HepG2 (cell line): Measurements from ENCODE around the gene ALS2CL. TPM values are rescaled to one million over a fixed set of nuclear protein-coding genes. Genes with fewer than 3 reads are reported as not detected.

Experiments used
- ATAC-seq: fragments of 200-7000 bp; cut with Tn5 transposase; 3 replicates; pipeline ENCODE4 v1.9.1; 2020; ENCODE audit warnings: mild to moderate bottlenecking, moderate library complexity
- BruUV-seq: library from RNA; stranded (reverse); fragments of 400-500 nt; replicated peaks from 2 replicates; lab custom pipeline; 2021; lab: Mats Ljungman, UMichigan
- CTCF ChIA-PET: fragments of 300-600 bp; formaldehyde crosslinking; extraction: SDS; loops from one replicate; lab custom pipeline; 2021; ENCODE audit warnings: low total read pairs, inconsistent platforms, low intra/inter-chr PET ratio; lab: Yijun Ruan, JAX
- POLR2A ChIA-PET: fragments of 350-600 bp; sonication (Branson Sonifier 250); formaldehyde crosslinking; loops from one replicate; lab custom pipeline; 2020; ENCODE audit warnings: antibody characterized with exemption, inconsistent platforms; lab: Yijun Ruan, JAX
- DNase-seq: peaks from one replicate; pipeline ENCODE4 v3.0.0-alpha.2; 2015; ENCODE audit warnings: low spot score
- FAIRE-seq: peaks from 3 replicates; lab custom pipeline; 2011; peaks lifted over from hg19 to GRCh38; lab: Jason Lieb, UNC
- H2AFZ ChIP-seq: one replicate; pipeline ENCODE4 v1.6.1; 2011; ENCODE audit warnings: low read length, inconsistent platforms
- H3K27ac ChIP-seq: fragments of 300-600 bp; 3 replicates; pipeline ENCODE4 v1.8.0; 2011; ENCODE audit warnings: mixed run types, mild to moderate bottlenecking, mixed read lengths, low read length, inconsistent platforms; ENCODE audit not compliant: insufficient read depth; ENCODE audit errors: extremely low read length
- H3K27me3 ChIP-seq, 2 experiments: fragments of 200-600 bp in 1 of 2; 2 replicates in 1 of 2; 3 replicates in 1 of 2; pipeline versions ENCODE4 v1.6.0 to v1.8.0; 2011; ENCODE audit warnings: low read length in 2 of 2, mild to moderate bottlenecking in 2 of 2, moderate library complexity in 2 of 2, inconsistent platforms in 1 of 2; ENCODE audit not compliant: insufficient read depth in 2 of 2, control insufficient read depth in 1 of 2
- H3K36me3 ChIP-seq, 2 experiments: fragments of 200-600 bp in 1 of 2; replicated peaks in 1 of 2; 2 replicates in 1 of 2; 3 replicates in 1 of 2; pipeline versions ENCODE4 v1.5.1 to v1.8.0; 2011; ENCODE audit warnings: low read length in 2 of 2, inconsistent platforms in 1 of 2; ENCODE audit not compliant: insufficient read depth in 2 of 2, control insufficient read depth in 1 of 2
- H3K4me1 ChIP-seq: 2 replicates; pipeline ENCODE4 v1.5.1; 2012; ENCODE audit warnings: low read length, inconsistent platforms; ENCODE audit not compliant: insufficient read depth
- H3K4me2 ChIP-seq: 2 replicates; pipeline ENCODE4 v1.6.0; 2011; ENCODE audit warnings: low read depth, low read length, inconsistent platforms
- H3K4me3 ChIP-seq, 3 experiments: fragments of 200-600 bp in 1 of 3; sonication (generic), shearing (Covaris generic) in 1 of 3; replicated peaks in 1 of 3; 2 replicates each; pipeline ENCODE4 v1.5.1; 2011 to 2016; ENCODE audit warnings: low read length in 3 of 3, inconsistent platforms in 2 of 3, low read depth in 2 of 3, mild to moderate bottlenecking in 2 of 3, control low read depth in 1 of 3, mixed read lengths in 1 of 3; ENCODE audit not compliant: insufficient read depth in 1 of 3
- H3K79me2 ChIP-seq: one replicate; pipeline ENCODE4 v1.6.1; 2011; ENCODE audit warnings: low read length, inconsistent platforms; ENCODE audit not compliant: insufficient read depth
- H3K9ac ChIP-seq: 2 replicates; pipeline ENCODE4 v1.6.0; 2011; ENCODE audit warnings: mild to moderate bottlenecking, low read depth, low read length, inconsistent platforms; ENCODE audit not compliant: insufficient read depth
- H3K9me3 ChIP-seq: 2 replicates; pipeline ENCODE4 v1.5.1; 2012; ENCODE audit warnings: mild to moderate bottlenecking, low read length
- H4K20me1 ChIP-seq: 2 replicates; pipeline ENCODE4 v1.6.0; 2011; ENCODE audit warnings: inconsistent platforms, mild to moderate bottlenecking, low read length, moderate library complexity; ENCODE audit not compliant: insufficient read depth
- ADNP ChIP-seq: sonication (generic); formaldehyde crosslinking; IDR thresholded peaks from 2 replicates; pipeline ENCODE4 v1.4.0; 2020; ENCODE audit warnings: missing genetic modification reagents
- E2F1 ChIP-seq: sonication (generic); formaldehyde crosslinking; IDR thresholded peaks from 2 replicates; pipeline ENCODE4 v1.5.0; 2020; ENCODE audit warnings: missing genetic modification reagents
- FOXM1 ChIP-seq: sonication (generic); formaldehyde crosslinking; IDR thresholded peaks from 2 replicates; pipeline ENCODE4 v1.5.0; 2020; ENCODE audit warnings: missing genetic modification reagents
- PBX2 ChIP-seq: IDR thresholded peaks from 2 replicates; pipeline ENCODE4 v1.6.1; 2016; ENCODE audit warnings: control low read depth
- PHF5A ChIP-seq: IDR thresholded peaks from one replicate; pipeline ENCODE4 v1.6.1; 2018; ENCODE audit warnings: low read depth, missing genetic modification reagents; ENCODE audit not compliant: unreplicated experiment
- RBM22 ChIP-seq: fragments of 200-400 bp; formaldehyde crosslinking; optimal IDR thresholded peaks from 2 replicates; pipeline ENCODE3; 2017; ENCODE audit warnings: mild to moderate bottlenecking, low read length, moderate library complexity
- TFDP2 ChIP-seq: sonication (generic); formaldehyde crosslinking; IDR thresholded peaks from 2 replicates; pipeline ENCODE4 v1.4.0; 2020; ENCODE audit warnings: missing genetic modification reagents
- ZBTB3 ChIP-seq: sonication (generic); formaldehyde crosslinking; IDR thresholded peaks from 2 replicates; pipeline ENCODE4 v1.4.0; 2020; ENCODE audit warnings: low read depth, mild to moderate bottlenecking, moderate library complexity, missing genetic modification reagents, borderline replicate concordance
- ZBTB44 ChIP-seq: sonication (generic); formaldehyde crosslinking; IDR thresholded peaks from 2 replicates; pipeline ENCODE4 v1.4.0; 2020; ENCODE audit warnings: missing genetic modification reagents
- ZMYM4 ChIP-seq: sonication (generic); formaldehyde crosslinking; IDR thresholded peaks from 2 replicates; pipeline ENCODE4 v1.8.1; 2023; ENCODE audit warnings: mild to moderate bottlenecking, missing genetic modification reagents
- ZNF253 ChIP-seq: sonication (generic); formaldehyde crosslinking; IDR thresholded peaks from 2 replicates; pipeline ENCODE4 v1.8.0; 2022; ENCODE audit warnings: mild to moderate bottlenecking, missing genetic modification reagents, borderline replicate concordance
- ZNF432 ChIP-seq: sonication (generic); formaldehyde crosslinking; IDR thresholded peaks from 2 replicates; pipeline ENCODE4 v1.5.0; 2020; ENCODE audit warnings: missing genetic modification reagents, mild to moderate bottlenecking, borderline replicate concordance
- ZNF670 ChIP-seq: sonication (generic); formaldehyde crosslinking; IDR thresholded peaks from 2 replicates; pipeline ENCODE4 v1.8.0; 2022; ENCODE audit warnings: mild to moderate bottlenecking, missing genetic modification reagents, borderline replicate concordance
- WGBS: methylation state at CpG from one replicate; pipeline ENCODE4 v1.1.6; 2017; ENCODE audit warnings: low lambda C conversion rate; 5-methylcytosine and 5-hydroxymethylcytosine counted together
- in situ Hi-C: cut with HindIII; loops from 2 replicates; pipeline ENCODE4 v1.10.0; 2017; ENCODE audit warnings: low pct_unique_long_range_greater_than_20kb; ENCODE audit not compliant: extremely low pct_ligation_motif_present
- intact Hi-C: fragments of 100-400 bp; cut with micrococcal nuclease; formaldehyde crosslinking; loops from one replicate; pipeline ENCODE4 v1.10.0; 2022; ENCODE audit not compliant: unreplicated experiment
- polyA plus RNA-seq, 8 experiments: library from polyadenylated mRNA; depleted of rRNA in 3 of 8; stranded (reverse) in 7 of 8; unstranded in 1 of 8; fragments of >200 nt; fragmentation: Illumina TruSeq in 4 of 8; extraction: Trizol in 4 of 8; gene quantifications; 2 replicates each; pipeline versions ENCODE4 v1.2.1 to v1.2.3, GENCODE V29; 2011 to 2016; ENCODE audit warnings: low read depth in 4 of 8, missing spikeins in 1 of 8, mixed read lengths in 1 of 8; ENCODE audit not compliant: insufficient read depth in 1 of 8
- total RNA-seq, 5 experiments: library from RNA; depleted of rRNA; stranded (reverse); fragments of >200 nt; fragmentation: Illumina TruSeq; extraction: Trizol; gene quantifications; 2 replicates each; pipeline ENCODE4 v1.2.3, GENCODE V29; 2016; ENCODE audit warnings: low read depth in 1 of 5
- TF ChIP-seq, protein P1 (sequence below), 2 experiments: sonication (generic) in 1 of 2; formaldehyde crosslinking in 1 of 2; IDR thresholded peaks; 2 replicates each; pipeline versions ENCODE4 v1.4.0 to v1.6.1; 2016 to 2020; ENCODE audit warnings: borderline replicate concordance in 1 of 2, low read depth in 1 of 2, mild to moderate bottlenecking in 1 of 2, missing genetic modification reagents in 1 of 2

ALS2CL gene
- total and polyA plus RNA-seq, 2 of the 13 experiments (the other 11 are each of a cell fraction or from before 2014, with no cell fraction given): not detected

DNA sequence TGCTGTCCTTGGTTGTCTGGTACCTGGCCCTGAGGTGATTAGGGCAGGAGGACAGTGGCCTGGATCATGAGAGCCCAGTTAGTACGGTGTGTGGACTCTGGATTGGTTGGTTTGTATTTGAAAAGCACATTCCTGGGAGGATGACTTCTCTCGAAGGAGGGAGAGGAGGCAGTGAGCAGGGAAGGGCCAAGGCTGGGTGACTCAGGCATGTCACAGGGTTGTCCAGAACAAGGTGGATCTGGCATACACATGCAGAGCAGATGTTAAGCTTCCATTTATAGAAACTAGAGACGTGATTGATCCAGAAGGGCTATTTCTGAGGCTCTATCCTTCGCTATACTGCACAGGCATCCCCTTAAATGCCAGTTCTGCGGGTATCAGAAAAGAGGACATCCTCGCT, 46.8 kb downstream of the ALS2CL start (continued):
- no peak for TF ChIP-seq TFDP2 (CRISPR knock-in tag)

DNA sequence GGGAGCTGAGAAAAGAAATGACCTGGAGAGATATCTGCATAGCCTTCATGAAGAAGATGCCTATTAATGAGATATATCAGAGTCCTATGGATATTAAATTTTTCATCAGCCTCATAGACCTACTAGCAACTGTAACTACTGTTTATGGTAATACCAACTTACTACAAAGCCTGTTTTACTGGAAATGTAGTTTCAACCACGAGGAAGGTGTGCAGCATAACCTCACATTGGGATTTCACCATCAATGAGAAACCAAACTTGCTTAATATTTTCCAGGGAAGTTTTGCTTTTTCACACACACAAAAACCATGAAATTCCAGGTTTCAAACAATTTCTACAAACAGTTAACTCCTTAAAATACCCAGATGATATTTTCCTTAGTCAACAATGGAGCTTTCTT, 49.8 kb downstream of the ALS2CL start:
- Histone ChIP-seq H3K4me1 (no peaks in the 10 kb centered on the region), H3K27ac (no peak overlapping the region), H3K9me3 (no peaks in the 10 kb centered on the region), H3K9ac (no peak overlapping the region), H3K27me3 (peaks cover 0 to 5% of the 10 kb centered on the region in 2 experiments; a peak in 1 of 5 replicates), H3K79me2 (no peaks in the 10 kb centered on the region), H2AFZ (no peak overlapping the region), H3K36me3 (no peaks in the 10 kb centered on the region), H3K4me2 (no peak overlapping the region), H4K20me1 (no peaks in the 10 kb centered on the region), H3K4me3 (no peak overlapping the region)
- in situ Hi-C loops: no loop called here
- FAIRE-seq (no peak), DNase-seq (no peak), ATAC-seq (no peak)
- intact Hi-C loops: no loop called here
- 17% methylated on average over 1 of the region's 1 CpG for WGBS
- POLR2A ChIA-PET: no interaction called here
- CTCF ChIA-PET: no interaction called here
- BruUV-seq: no TSS peak
- no peak for TF ChIP-seq PBX2 (CRISPR knock-in tag)
- no peak for TF ChIP-seq ZNF670 (CRISPR knock-in tag)
- TF ChIP-seq ZNF432 (CRISPR knock-in tag): no peak
- TF ChIP-seq RBM22: no peak
- no peak for TF ChIP-seq ZBTB44 (CRISPR knock-in tag)
- TF ChIP-seq ZMYM4 (CRISPR knock-in tag): no peak
- TF ChIP-seq FOXM1: no peak
- TF ChIP-seq ZBTB3 (CRISPR knock-in tag): no peak
- no peak for TF ChIP-seq E2F1
- TF ChIP-seq ZNF253: no peak
- TF ChIP-seq, protein P1, sequence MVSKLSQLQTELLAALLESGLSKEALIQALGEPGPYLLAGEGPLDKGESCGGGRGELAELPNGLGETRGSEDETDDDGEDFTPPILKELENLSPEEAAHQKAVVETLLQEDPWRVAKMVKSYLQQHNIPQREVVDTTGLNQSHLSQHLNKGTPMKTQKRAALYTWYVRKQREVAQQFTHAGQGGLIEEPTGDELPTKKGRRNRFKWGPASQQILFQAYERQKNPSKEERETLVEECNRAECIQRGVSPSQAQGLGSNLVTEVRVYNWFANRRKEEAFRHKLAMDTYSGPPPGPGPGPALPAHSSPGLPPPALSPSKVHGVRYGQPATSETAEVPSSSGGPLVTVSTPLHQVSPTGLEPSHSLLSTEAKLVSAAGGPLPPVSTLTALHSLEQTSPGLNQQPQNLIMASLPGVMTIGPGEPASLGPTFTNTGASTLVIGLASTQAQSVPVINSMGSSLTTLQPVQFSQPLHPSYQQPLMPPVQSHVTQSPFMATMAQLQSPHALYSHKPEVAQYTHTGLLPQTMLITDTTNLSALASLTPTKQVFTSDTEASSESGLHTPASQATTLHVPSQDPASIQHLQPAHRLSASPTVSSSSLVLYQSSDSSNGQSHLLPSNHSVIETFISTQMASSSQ (IDR thresholded peaks at IDR 0.05; ENCODE audit: low read depth): no peak
- TF ChIP-seq, protein P1 (CRISPR knock-in tag; IDR thresholded peaks at IDR 0.05; ENCODE audit: borderline replicate concordance): no peak
- TF ChIP-seq PHF5A (CRISPR knock-in tag): no peak
- TF ChIP-seq ADNP (CRISPR knock-in tag): no peak
